GM21528 (cell line): ENCODE measurements around the gene KREMEN1.
"Not testable (repeated sequence)": the region's sequence is repeated elsewhere in the genome, so short reads cannot be mapped to it uniquely, and the experiment has no call there.

Experiments used
- ATAC-seq: cut with Tn5 transposase; IDR thresholded peaks from one replicate; pipeline ENCODE4 v1.9.1; 2021; ENCODE audit warnings: mild to moderate bottlenecking, moderate library complexity; ENCODE audit not compliant: unreplicated experiment, low FRiP score

Gene KREMEN1, protein sequence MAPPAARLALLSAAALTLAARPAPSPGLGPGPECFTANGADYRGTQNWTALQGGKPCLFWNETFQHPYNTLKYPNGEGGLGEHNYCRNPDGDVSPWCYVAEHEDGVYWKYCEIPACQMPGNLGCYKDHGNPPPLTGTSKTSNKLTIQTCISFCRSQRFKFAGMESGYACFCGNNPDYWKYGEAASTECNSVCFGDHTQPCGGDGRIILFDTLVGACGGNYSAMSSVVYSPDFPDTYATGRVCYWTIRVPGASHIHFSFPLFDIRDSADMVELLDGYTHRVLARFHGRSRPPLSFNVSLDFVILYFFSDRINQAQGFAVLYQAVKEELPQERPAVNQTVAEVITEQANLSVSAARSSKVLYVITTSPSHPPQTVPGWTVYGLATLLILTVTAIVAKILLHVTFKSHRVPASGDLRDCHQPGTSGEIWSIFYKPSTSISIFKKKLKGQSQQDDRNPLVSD

DNA sequence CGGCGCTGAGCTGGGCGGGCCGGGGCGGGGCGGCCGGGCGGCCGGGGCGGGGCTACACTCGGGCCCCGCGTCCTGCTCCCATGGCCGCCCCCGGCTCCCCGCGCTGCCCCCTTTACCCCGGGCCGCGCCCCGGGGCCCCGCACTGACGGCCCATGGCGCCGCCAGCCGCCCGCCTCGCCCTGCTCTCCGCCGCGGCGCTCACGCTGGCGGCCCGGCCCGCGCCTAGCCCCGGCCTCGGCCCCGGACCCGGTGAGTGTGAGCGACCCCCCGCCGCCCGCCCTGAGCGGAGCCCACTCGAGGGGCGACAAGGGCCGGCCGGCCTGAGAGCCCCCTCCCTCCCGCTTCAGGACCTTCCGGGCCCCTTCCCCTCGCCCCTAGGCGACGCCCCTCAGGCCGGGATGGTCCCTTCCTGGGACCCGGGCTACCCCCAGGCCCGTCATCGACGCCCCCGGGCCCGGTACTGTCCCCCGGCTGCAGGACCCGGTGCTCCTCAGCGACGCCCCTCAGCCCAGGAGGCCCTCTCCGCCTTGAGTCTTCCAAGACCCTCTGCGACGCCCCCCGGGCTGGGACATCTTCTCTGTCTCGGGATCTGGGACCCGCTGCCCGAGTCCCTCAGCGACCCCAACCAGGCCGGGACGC is at the start of gene KREMEN1:
Gene KREMEN1 (plus strand): TSS at position 57 of the 639 bp plus-strand sequence. CDS start 96 bp downstream, at position 153.
- no peak for ATAC-seq

DNA sequence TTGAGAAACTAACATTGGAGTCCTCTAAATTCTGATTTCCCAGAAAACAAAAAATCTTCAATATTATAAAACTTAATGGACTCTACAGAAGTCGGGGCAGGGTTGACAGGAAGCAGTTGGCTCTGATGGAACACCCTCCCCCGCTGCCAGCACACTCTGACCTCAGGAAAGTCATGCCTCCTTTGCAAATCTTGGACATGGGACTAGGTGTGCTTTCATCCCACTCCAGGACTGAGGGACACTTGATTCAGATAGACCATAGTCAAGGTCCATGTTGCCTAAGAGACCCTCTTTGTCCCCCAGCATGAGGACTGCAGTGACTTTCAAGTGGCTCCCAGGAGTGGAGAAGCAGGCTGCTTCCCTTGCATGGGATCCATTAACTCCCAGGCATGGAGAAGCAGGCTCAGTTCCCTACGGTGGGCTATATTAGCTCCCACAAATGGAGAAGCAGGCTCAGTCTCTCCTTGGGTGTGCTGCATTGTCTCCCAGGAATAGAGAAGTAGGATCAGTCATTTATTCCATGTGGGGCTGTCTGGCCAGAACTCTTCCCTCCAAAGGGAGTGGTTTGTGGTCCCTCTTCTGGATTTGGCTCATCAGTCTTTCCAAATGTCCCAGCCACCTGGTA is 49.6 kb upstream of the KREMEN1 start:
- ATAC-seq = no peak

DNA sequence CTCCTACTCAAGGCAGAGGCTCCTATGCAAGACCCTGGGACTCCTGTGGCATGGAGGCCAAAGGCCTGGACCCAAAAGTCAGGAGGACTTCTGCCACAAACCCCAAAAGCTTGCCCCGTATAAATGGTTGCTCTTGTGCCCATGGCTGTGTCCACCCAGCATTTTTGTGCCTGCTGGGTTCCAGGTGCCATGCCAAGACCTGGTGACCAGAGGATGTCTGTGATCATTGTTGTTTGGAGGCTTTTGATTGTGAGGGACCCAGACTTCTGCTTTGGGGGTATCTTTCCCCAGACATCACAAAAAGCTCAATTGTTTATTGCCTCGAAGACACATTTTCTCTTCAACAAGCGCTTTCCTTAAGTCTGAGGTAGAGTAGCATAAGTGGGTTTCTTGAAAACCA is 46.3 kb upstream of the KREMEN1 start:
- ATAC-seq = no peak

DNA sequence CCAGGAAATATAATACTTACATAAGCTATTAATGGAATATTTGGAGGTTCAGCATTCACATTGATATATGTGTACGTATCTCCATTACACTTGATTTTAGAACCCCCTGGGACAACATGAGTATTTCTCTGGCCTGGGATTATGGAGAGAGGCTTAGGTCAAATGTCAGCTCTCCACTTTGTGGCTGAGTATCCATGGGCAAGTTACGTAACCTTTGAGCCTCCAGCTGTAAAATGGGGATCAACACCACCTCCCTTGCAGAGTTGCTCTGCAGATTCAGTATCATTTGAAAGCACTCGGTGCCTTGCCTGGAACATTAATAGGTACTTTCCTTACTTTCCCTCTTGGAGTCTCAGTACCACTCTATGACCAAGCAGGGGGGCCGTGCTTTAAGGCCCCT is 44.4 kb upstream of the KREMEN1 start:
- no peak for ATAC-seq

DNA sequence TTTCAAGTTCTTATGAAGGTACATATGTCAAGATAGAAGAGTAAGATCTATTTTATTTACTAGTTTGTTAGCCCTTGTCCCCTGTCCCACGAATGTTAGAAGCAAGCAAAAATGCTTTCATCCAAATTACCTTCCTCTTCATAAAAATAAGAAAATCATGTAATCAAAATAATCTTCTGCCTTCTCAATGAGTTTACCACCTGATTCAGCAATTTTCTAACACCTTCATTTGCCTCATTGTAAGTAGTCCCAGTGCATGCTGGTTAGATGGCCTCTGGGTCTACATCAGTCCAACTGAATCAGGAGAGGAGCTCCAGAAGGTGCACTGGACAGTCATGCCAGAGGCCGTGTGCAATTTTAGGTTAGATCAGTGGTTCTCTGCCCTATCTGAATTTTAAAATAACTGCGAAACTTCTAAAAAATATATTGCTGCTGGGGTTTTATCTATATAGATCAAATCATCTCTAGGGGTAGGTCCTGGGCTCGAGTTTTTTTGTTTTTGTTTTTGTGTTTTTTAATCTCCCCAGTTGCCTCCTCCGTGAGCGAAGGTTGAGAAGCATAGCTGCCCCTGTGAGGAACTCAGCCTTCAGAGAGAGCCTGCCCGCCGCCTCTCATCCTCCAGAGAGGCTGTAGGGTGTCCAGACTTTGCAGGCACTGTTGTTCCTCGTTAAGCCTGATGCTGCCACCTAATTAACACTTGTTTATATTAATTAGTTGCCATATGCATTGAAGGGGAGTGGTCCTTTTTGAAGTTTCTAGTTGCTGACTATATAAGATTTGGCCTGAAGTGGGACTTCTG is 43.4 kb upstream of the KREMEN1 start:
- no peak for ATAC-seq

DNA sequence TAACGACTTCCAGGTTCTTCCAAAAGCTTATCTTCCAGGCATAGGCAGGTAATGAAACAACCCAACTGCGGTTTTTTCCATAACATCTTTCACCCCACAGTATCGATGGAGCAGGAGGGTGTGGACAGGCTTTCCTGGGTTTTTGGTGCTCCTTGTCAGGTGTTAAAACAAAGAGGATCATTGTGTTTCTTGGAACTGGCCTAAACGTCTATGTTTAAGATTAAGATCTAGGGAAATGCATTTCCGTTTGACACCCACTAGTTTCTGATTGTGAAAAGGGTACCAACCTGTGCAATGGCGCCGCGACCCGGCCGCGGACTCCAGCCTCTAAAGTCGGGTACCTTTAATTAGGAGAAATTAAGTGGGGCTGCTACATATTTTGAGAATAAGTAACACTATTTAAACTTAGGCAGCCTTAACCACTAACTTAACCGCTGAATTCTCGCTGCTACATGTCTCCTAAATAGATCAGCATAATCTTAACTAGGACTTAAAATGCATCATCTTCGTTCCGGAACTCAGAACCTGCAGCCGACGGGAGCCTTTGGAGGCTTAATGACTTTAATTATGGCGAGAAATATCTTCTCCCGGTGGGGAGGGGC is 42.7 kb upstream of the KREMEN1 start:
- no peak for ATAC-seq

DNA sequence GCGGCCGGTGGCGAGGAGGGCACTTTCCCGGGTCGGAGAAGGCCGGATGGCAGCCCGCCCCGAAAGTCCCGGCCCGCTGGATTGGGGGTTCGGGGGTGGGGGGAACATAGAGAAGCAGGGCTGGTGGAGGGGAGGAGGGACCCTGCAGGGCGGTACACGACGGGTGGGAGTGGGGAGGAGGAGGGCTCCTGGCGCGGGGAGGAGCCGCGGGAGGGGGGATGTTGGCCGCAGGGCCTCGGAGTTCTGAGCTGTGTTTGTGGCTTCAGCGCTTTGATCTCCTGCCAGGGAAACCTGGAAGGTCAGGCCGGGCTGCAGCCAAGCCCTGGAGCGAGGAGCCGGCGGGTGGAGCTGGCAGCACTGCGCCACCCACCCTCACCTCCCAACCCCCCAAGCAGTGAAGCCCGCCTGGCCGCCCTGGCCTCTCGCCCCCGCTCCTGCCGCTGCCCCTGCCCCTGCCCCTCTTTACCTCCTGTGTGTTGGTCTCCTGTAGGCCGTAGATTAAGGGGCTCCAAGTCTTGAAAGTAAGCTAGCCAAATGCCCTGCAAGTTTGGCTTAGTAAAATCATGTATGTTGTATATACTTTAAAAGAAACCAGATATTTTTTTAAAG is 42.1 kb upstream of the KREMEN1 start:
- no peak for ATAC-seq

DNA sequence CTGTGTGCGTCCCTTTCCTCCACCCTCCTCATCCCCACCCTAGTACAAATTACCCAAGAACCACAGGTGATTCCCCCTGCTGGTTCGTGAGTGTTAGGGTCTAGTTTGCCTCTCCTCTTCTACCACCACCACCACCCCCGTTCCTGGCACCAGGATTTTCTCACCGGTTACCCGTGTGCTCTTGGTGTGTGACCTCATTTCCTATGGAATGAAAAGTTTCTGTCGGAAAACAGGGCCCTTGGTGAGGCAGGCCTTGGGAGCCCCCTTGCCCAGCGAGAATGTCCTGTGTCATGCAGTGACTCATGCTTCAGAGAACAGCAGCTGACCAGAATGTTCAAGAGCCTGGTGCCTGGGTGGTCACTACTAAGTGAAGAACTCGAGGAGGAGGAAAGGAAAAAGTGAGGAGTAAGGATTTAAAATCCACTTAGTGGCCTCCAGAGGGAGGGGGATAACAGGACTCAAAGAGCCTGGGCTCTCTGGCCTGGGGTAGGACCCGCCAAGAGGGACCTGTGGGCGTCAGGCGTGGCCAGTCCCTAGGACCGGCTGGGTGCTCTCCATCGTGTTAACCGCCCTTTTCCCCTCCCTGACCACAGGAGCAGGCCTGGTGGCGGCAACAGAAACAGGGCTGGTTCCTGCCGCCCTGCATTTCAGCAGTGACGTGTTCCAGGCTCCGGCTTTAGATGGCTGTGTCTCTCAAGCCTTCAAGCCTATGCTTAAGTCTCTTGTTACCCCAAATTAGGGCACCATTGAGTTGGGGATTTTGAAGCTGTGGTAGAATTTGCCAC is 41.4 kb upstream of the KREMEN1 start:
- no peak for ATAC-seq

DNA sequence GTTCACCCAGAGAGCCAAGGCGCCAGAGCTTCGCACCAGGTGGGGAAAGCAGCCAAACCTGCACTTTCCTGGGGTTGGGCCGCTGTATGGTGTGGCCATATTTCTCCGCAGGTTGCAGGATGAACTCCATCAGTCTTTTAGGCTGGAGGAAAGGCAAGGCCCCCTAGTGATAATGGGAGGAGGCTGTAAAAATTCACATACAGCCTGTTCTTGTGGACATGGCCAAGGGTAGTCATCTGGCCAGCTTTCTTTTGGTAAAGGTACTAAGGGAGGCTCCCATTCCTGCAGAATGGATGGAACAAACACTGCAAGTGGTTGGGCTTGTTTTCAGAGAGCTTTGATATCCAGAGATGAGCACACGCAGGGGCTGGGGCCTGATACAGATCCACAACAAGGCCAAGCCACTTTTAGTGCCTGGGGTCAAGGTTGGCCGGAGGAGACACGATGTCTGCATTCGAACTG is 40.8 kb upstream of the KREMEN1 start:
- ATAC-seq = no peak

DNA sequence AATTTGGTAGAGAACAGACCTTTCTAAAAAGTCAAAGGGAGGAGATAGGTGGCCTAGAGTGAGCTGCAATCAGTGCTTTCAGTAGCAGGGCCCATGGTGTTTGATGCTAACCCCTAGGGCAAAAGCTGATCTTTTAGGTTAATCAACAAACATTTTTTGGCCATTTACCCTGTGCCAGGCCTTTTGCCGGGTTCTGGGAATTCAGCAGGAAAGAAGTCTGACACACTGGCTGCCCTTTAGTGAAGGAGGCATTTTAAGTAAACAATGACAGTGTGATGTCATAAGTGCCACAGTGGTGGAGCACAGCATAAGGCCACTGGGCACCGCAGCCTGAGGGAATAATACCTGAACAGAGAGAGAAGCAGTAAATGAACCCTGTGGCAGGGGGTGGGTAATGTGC is 40.3 kb upstream of the KREMEN1 start:
- no peak for ATAC-seq

DNA sequence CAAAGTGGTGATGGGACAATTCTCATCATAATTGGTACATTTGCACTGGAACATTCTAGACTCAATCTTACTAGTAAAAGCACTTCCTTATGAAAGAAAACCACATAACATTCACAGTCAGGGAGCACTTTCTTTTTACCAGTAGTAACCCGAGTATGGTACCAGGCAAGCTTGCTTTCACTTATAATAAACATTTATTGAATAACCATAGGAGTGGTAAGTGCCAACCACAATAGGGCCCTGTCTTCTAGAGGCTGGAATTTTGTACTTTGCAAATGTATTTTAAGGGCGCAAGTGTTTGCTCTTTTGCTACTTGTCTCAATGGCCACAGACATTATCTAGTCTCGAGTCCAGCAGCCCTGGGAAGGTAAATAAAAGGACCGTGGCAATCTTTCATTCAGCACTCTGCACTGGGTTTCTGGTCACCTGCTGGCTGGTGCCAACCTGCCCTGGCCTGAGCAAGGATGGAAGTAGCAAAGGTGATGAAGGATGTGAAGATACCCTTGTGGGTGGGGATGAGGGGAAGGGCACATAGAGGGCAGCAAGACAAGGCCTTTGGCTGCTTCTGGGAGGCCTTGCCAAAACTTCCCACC is 35.4 kb upstream of the KREMEN1 start:
- no peak for ATAC-seq

DNA sequence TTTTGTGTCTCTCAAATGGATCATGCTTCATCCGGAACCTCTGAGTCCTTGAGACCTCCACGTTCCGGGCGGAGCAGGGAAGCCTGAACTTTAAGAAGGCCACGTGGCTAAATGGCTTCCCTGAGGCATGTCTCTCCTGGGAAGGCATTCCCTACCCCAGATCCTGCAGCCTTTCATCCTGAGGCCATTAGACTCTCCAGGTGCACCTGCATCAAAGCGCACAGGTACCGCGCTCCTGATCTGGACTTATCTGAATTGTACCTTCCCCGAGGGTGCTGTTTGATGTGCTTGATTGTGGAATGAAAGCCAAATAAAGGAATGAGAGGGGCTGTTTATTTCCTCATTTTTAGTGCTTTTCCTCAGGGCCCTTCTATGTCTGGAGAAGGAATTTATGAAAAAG is 33.7 kb upstream of the KREMEN1 start:
- no peak for ATAC-seq

DNA sequence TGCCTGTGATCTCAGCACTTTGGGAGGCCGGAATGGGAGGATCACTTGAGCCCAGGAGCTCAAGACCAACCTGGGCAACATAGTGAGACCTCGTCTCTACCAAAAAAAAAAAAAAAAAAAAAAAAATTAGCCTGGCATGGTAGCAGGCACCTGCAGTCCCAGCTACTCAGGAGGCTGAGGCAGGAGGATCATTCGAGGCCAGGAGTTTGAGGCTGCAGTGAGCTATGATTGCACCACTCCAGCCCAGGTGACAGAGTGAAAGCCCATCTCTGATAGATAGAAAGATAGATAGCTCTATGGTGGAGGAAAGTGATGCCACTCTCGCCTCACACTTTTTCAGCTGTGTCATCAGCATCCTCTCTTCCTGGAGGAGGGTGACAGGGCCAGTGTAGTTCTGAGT is 33.2 kb upstream of the KREMEN1 start:
- ATAC-seq = not testable (repeated sequence)

DNA sequence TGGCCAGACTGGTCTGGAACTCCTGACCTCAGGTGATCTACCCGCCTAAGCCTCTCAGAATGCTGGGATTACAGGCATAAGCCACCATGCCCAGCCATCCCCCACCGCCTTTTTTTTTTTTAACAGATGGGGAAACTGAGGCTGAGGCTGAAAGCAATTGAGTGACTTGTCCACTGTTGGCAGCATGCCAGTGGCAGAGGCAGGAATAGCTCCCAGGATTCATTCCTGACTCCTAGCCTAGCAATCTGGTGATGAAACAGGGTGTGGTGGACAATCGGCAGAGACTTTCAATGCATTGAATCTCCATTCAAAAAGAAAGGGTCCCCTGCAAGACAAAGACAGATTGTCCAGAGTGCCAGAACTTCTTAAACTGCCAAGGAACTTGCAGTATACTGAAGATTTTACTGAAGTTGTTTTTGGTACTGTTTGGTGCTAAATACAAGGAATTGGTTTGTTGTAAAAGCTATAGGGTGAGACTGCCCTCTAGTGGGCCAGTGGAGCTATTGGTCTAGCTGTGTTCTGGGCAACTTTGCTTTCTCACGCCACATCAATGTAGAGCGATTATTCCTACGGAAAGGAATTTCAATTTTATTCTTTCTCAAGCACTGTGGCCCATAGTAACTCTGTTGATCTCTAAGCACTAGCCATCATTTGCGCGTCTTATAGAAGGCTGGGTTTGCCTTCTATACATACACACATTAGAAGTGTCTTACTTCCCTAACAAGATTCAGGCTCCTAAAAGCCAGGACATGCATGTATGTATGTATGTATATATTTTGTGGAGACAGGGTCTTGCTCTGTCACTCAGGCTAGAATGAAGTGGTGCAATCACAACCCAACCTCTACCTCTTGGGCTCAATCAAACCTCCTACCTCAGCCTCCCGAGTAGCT is 32.2 kb upstream of the KREMEN1 start:
- ATAC-seq = no peak

DNA sequence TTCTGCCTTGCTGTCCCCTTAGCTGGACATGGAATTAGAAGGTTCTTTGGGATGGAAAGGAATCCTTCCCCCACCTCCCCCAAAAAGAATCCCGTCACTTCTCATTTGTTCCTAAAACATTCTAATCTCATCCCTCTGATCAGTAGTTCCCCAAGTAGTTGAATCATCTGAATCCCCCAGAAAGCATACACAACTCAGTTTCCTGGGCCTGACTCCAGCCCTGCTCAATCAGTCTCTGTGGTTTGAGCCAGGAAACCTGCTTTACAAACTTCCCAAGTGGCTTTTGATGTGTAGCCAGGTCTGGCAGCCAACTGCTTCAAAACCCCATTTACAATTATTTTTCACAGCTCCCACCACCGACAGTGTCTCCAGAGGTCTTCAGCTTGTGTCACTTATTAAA is 31.4 kb upstream of the KREMEN1 start:
- no peak for ATAC-seq

DNA sequence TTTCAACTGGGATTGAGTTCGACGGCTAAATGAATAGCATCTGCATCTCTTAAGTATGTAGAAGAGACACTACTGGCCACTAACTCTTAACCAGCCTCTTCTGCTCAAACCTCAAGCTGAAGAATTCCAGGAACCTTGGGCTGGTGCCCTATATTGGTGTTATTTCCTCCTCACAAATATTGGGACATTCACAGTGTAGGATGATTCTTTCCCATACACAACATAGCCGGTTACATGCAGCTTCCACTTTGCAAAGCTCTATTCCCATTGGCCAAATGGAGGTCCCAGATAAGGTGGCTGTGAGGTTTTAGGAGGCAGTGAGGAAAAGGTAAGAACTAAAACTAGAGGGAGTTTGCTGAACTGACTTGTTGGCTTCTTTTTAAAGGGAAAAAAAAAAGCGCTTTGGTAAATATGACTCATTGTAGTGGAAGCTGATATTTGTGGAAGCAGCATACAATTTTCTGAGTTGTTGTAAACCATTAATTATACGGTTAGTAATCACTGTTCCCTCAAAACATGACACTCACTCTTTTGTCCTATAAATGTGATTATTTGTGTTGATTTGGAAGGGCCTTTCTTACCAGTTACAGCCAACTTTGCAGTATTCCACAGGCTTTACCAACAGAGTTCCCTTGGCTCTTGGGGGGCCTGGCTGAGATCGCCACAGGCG is 28.8 kb upstream of the KREMEN1 start:
- ATAC-seq = no peak

DNA sequence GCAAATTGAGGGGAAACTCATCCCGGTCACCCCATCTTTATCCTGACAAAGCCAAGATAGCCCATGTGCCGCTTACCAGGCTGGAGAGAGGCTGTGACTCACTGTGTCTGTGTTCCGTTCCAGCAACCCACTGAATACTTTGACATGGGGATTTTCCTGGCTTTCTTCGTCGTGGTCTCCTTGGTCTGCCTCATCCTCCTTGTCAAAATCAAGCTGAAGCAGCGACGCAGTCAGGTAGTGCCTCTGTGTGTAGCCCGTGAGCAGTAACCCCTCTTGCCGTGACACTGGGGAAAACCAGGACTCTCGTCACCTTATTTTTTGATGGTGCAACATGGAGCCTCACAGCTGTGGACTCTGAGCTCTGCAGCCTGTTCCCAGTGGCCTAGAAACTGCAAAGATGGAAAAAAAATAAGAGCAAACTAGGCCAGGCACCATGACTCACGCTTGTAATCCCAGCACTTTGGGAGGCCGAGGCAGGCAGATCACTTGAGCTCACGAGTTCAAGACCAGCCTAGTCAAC is 28.1 kb upstream of the KREMEN1 start:
- ATAC-seq = no peak
